K562 (cell line): ENCODE measurements around the gene EEF1AKMT4. TPM values are rescaled to one million over a fixed set of nuclear protein-coding genes. Genes with fewer than 3 reads are reported as not detected.

Experiments
- microRNA counts: library from miRNA; unstranded; fragments of <30 nt; microRNA quantifications from one replicate; lab custom pipeline; 2016
- microRNA-seq: library from miRNA; unstranded; fragments of <30 nt; microRNA quantifications from one replicate; pipeline ENCODE4, GENCODE V29; 2018; ENCODE audit warnings: borderline microRNAs expressed
- polyA plus RNA-seq, 8 experiments: library from polyadenylated mRNA; depleted of rRNA in 4 of 8; stranded (reverse) in 5 of 8; unstranded in 3 of 8; fragments of >200 nt; fragmentation: Nextera tagmentation in 2 of 8; fragmentation: Illumina TruSeq in 1 of 8; extraction: Ambion mirVana in 2 of 8; extraction: Trizol in 1 of 8; gene quantifications; 2 replicates each; pipeline versions ENCODE4 v1.2.1 to v1.2.3, GENCODE V29; 2011 to 2014; ENCODE audit warnings: inconsistent platforms in 1 of 8, missing spikeins in 1 of 8
- small RNA-seq: library from RNA; depleted of rRNA; stranded (forward); fragments of <200 nt; gene quantifications from one replicate; pipeline ENCODE3, GENCODE V24; 2014
- total RNA-seq, 7 experiments: library from RNA; depleted of rRNA in 6 of 7; stranded (reverse); fragments of >200 nt in 6 of 7; fragmentation: Illumina TruSeq in 2 of 7; extraction: Trizol in 2 of 7; gene quantifications; 2 replicates each; pipeline versions ENCODE4 v1.2.1 to v1.2.3, GENCODE V29; 2011 to 2021; ENCODE audit warnings: low replicate concordance in 1 of 7

The EEF1AKMT4 gene
- total and polyA plus RNA-seq, 9 of the 15 experiments (the other 6 are each of a cell fraction or from before 2014, with no cell fraction given), result 10.3 to 49.4 (median 18.9) TPM

MicroRNAs encoded within 50 kb of the gene (microRNA counts, 767-probe panel; counts per million panel counts)
- microRNA hsa-miR-1224-3p (lab: Ali Mortazavi, UCI) (not detected), microRNA hsa-miR-1224-5p (lab: Ali Mortazavi, UCI) (not detected)

Small RNA genes lying within 50 kb of the gene (microRNA-seq; reads per million reads assigned to microRNA genes)
- gene MIR1224, result not detected

Small RNA genes lying within 50 kb of the gene (small RNA-seq; reads per million reads assigned to genes)
- not detected for gene MIR1224

Other genes starting within 250 kb of the EEF1AKMT4 start
Only the 7 nearest of the 19 such genes appear.
- gene ABCF3, start 63.5 kb upstream of the EEF1AKMT4 start, total RNA-seq (2014; rRNA removed), result 47.1 and 54.2 TPM in 2 replicates
- 17.6 and 20.0 TPM in 2 replicates for gene ABCF3, start 63.5 kb upstream of the EEF1AKMT4 start, total RNA-seq (2014; rRNA removed; fragmentation: Illumina TruSeq; extraction: Trizol)
- 33.6 and 37.7 TPM in 2 replicates for gene ABCF3, start 63.5 kb upstream of the EEF1AKMT4 start, total RNA-seq (2015; rRNA removed; fragmentation: Illumina TruSeq; extraction: Trizol)
- gene ABCF3, start 63.5 kb upstream of the EEF1AKMT4 start, total RNA-seq (2021), result 61.9 and 77.9 TPM in 2 replicates
- 45.1 and 59.3 TPM in 2 replicates for gene ABCF3, start 63.5 kb upstream of the EEF1AKMT4 start, polyA plus RNA-seq (2011; rRNA removed)
- 51.0 and 57.1 TPM in 2 replicates for gene ABCF3, start 63.5 kb upstream of the EEF1AKMT4 start, polyA plus RNA-seq (2014; fragmentation: Illumina TruSeq; extraction: Trizol)
- gene ABCF3, start 63.5 kb upstream of the EEF1AKMT4 start, polyA plus RNA-seq (2014; fragmentation: Nextera tagmentation; extraction: Ambion mirVana), result 10 to 100 TPM in 1 of 2 experiments, 1 to 10 TPM in 1; 6.7 to 23.7 TPM
- 65.0 and 68.5 TPM in 2 replicates for gene ABCF3, start 63.5 kb upstream of the EEF1AKMT4 start, polyA plus RNA-seq (2014; rRNA removed)
- gene VWA5B2, start 20.1 kb upstream of the EEF1AKMT4 start, total RNA-seq (2014; rRNA removed), result not detected in 2 replicates
- gene VWA5B2, start 20.1 kb upstream of the EEF1AKMT4 start, total RNA-seq (2014; rRNA removed; fragmentation: Illumina TruSeq; extraction: Trizol), result not detected in 2 replicates
- gene VWA5B2, start 20.1 kb upstream of the EEF1AKMT4 start, total RNA-seq (2015; rRNA removed; fragmentation: Illumina TruSeq; extraction: Trizol), result not detected in 2 replicates
- gene VWA5B2, start 20.1 kb upstream of the EEF1AKMT4 start, total RNA-seq (2021), result 0.04 TPM in 1 of 2 replicates, not detected in the other
- gene VWA5B2, start 20.1 kb upstream of the EEF1AKMT4 start, polyA plus RNA-seq (2011; rRNA removed), result not detected in 2 replicates
- gene VWA5B2, start 20.1 kb upstream of the EEF1AKMT4 start, polyA plus RNA-seq (2014; fragmentation: Illumina TruSeq; extraction: Trizol), result not detected in 2 replicates
- gene VWA5B2, start 20.1 kb upstream of the EEF1AKMT4 start, polyA plus RNA-seq (2014; fragmentation: Nextera tagmentation; extraction: Ambion mirVana), result not detected
- gene VWA5B2, start 20.1 kb upstream of the EEF1AKMT4 start, polyA plus RNA-seq (2014; rRNA removed), result not detected in 2 replicates
- gene ALG3, start 710 bp upstream of the EEF1AKMT4 start, total RNA-seq (2014; rRNA removed), result 80.1 and 93.3 TPM in 2 replicates
- gene ALG3, start 710 bp upstream of the EEF1AKMT4 start, total RNA-seq (2014; rRNA removed; fragmentation: Illumina TruSeq; extraction: Trizol), result 34.4 and 39.9 TPM in 2 replicates
- gene ALG3, start 710 bp upstream of the EEF1AKMT4 start, total RNA-seq (2015; rRNA removed; fragmentation: Illumina TruSeq; extraction: Trizol), result 47.5 and 48.2 TPM in 2 replicates
- 107 and 110 TPM in 2 replicates for gene ALG3, start 710 bp upstream of the EEF1AKMT4 start, total RNA-seq (2021)
- 85.8 and 106 TPM in 2 replicates for gene ALG3, start 710 bp upstream of the EEF1AKMT4 start, polyA plus RNA-seq (2011; rRNA removed)
- gene ALG3, start 710 bp upstream of the EEF1AKMT4 start, polyA plus RNA-seq (2014; fragmentation: Illumina TruSeq; extraction: Trizol), result 103 and 120 TPM in 2 replicates
- 10 to 100 TPM; 37.5 to 41.1 TPM for gene ALG3, start 710 bp upstream of the EEF1AKMT4 start, polyA plus RNA-seq (2014; fragmentation: Nextera tagmentation; extraction: Ambion mirVana)
- 81.0 and 81.3 TPM in 2 replicates for gene ALG3, start 710 bp upstream of the EEF1AKMT4 start, polyA plus RNA-seq (2014; rRNA removed)
- 0.12 TPM in 1 of 2 replicates, not detected in the other for gene CAMK2N2, start 11.9 kb downstream of the EEF1AKMT4 start, total RNA-seq (2014; rRNA removed)
- not detected in 2 replicates for gene CAMK2N2, start 11.9 kb downstream of the EEF1AKMT4 start, total RNA-seq (2014; rRNA removed; fragmentation: Illumina TruSeq; extraction: Trizol)
- gene CAMK2N2, start 11.9 kb downstream of the EEF1AKMT4 start, total RNA-seq (2015; rRNA removed; fragmentation: Illumina TruSeq; extraction: Trizol), result not detected in 2 replicates
- 0.22 and 0.27 TPM in 2 replicates for gene CAMK2N2, start 11.9 kb downstream of the EEF1AKMT4 start, total RNA-seq (2021)
- gene CAMK2N2, start 11.9 kb downstream of the EEF1AKMT4 start, polyA plus RNA-seq (2011; rRNA removed), result 0.05 and 0.08 TPM in 2 replicates
- gene CAMK2N2, start 11.9 kb downstream of the EEF1AKMT4 start, polyA plus RNA-seq (2014; fragmentation: Illumina TruSeq; extraction: Trizol), result 0.12 and 0.26 TPM in 2 replicates
- gene CAMK2N2, start 11.9 kb downstream of the EEF1AKMT4 start, polyA plus RNA-seq (2014; fragmentation: Nextera tagmentation; extraction: Ambion mirVana), result not detected
- 0.11 TPM in 1 of 2 replicates, not detected in the other for gene CAMK2N2, start 11.9 kb downstream of the EEF1AKMT4 start, polyA plus RNA-seq (2014; rRNA removed)
- gene ECE2, start 26.4 kb downstream of the EEF1AKMT4 start, total RNA-seq (2014; rRNA removed), result not detected in 2 replicates
- gene ECE2, start 26.4 kb downstream of the EEF1AKMT4 start, total RNA-seq (2014; rRNA removed; fragmentation: Illumina TruSeq; extraction: Trizol), result not detected in 2 replicates
- gene ECE2, start 26.4 kb downstream of the EEF1AKMT4 start, total RNA-seq (2015; rRNA removed; fragmentation: Illumina TruSeq; extraction: Trizol), result not detected in 2 replicates
- not detected in 2 replicates for gene ECE2, start 26.4 kb downstream of the EEF1AKMT4 start, total RNA-seq (2021)
- not detected in 2 replicates for gene ECE2, start 26.4 kb downstream of the EEF1AKMT4 start, polyA plus RNA-seq (2011; rRNA removed)
- not detected in 2 replicates for gene ECE2, start 26.4 kb downstream of the EEF1AKMT4 start, polyA plus RNA-seq (2014; fragmentation: Illumina TruSeq; extraction: Trizol)
- not detected for gene ECE2, start 26.4 kb downstream of the EEF1AKMT4 start, polyA plus RNA-seq (2014; fragmentation: Nextera tagmentation; extraction: Ambion mirVana)
- not detected in 2 replicates for gene ECE2, start 26.4 kb downstream of the EEF1AKMT4 start, polyA plus RNA-seq (2014; rRNA removed)
- gene PSMD2, start 49.6 kb downstream of the EEF1AKMT4 start, total RNA-seq (2014; rRNA removed), result 484 and 524 TPM in 2 replicates
- 257 and 258 TPM in 2 replicates for gene PSMD2, start 49.6 kb downstream of the EEF1AKMT4 start, total RNA-seq (2014; rRNA removed; fragmentation: Illumina TruSeq; extraction: Trizol)
- gene PSMD2, start 49.6 kb downstream of the EEF1AKMT4 start, total RNA-seq (2015; rRNA removed; fragmentation: Illumina TruSeq; extraction: Trizol), result 297 and 320 TPM in 2 replicates
- 325 and 373 TPM in 2 replicates for gene PSMD2, start 49.6 kb downstream of the EEF1AKMT4 start, total RNA-seq (2021)
- gene PSMD2, start 49.6 kb downstream of the EEF1AKMT4 start, polyA plus RNA-seq (2011; rRNA removed), result 283 and 295 TPM in 2 replicates
- 313 and 341 TPM in 2 replicates for gene PSMD2, start 49.6 kb downstream of the EEF1AKMT4 start, polyA plus RNA-seq (2014; fragmentation: Illumina TruSeq; extraction: Trizol)
- gene PSMD2, start 49.6 kb downstream of the EEF1AKMT4 start, polyA plus RNA-seq (2014; fragmentation: Nextera tagmentation; extraction: Ambion mirVana), result 100 to 1,000 TPM; 152 to 173 TPM
- 221 and 276 TPM in 2 replicates for gene PSMD2, start 49.6 kb downstream of the EEF1AKMT4 start, polyA plus RNA-seq (2014; rRNA removed)
- gene EIF4G1, start 64.9 kb downstream of the EEF1AKMT4 start, total RNA-seq (2014; rRNA removed), result 299 and 324 TPM in 2 replicates
- 117 and 129 TPM in 2 replicates for gene EIF4G1, start 64.9 kb downstream of the EEF1AKMT4 start, total RNA-seq (2014; rRNA removed; fragmentation: Illumina TruSeq; extraction: Trizol)
- gene EIF4G1, start 64.9 kb downstream of the EEF1AKMT4 start, total RNA-seq (2015; rRNA removed; fragmentation: Illumina TruSeq; extraction: Trizol), result 141 and 154 TPM in 2 replicates
- 493 and 505 TPM in 2 replicates for gene EIF4G1, start 64.9 kb downstream of the EEF1AKMT4 start, total RNA-seq (2021)
- 155 and 197 TPM in 2 replicates for gene EIF4G1, start 64.9 kb downstream of the EEF1AKMT4 start, polyA plus RNA-seq (2011; rRNA removed)
- gene EIF4G1, start 64.9 kb downstream of the EEF1AKMT4 start, polyA plus RNA-seq (2014; fragmentation: Illumina TruSeq; extraction: Trizol), result 343 and 378 TPM in 2 replicates
- gene EIF4G1, start 64.9 kb downstream of the EEF1AKMT4 start, polyA plus RNA-seq (2014; fragmentation: Nextera tagmentation; extraction: Ambion mirVana), result 1 to 10 TPM; 4.6 to 6.5 TPM
- gene EIF4G1, start 64.9 kb downstream of the EEF1AKMT4 start, polyA plus RNA-seq (2014; rRNA removed), result 216 and 241 TPM in 2 replicates